H4 (cell line): Measurements from ENCODE around the gene CCDC33. TPM values are rescaled to one million over a fixed set of nuclear protein-coding genes. Genes with fewer than 3 reads are reported as not detected.
"Not testable (repeated sequence)": the region's sequence is repeated elsewhere in the genome, so short reads cannot be mapped to it uniquely, and the experiment has no call there.

Experiments used
- DNase-seq: peaks from one replicate; pipeline ENCODE4 v3.0.0-alpha.2; 2015; ENCODE audit warnings: low spot score
- total RNA-seq: library from RNA; depleted of rRNA; stranded (reverse); fragments of >200 nt; shearing (Covaris generic); gene quantifications from 2 replicates; pipeline ENCODE4 v1.2.3, GENCODE V29; 2014

The CCDC33 gene
- total RNA-seq, 1 experiment from 2014 or later = 2.0 TPM

GRCh38 chr15:74333093-74333492, 97.0 kb downstream of the CCDC33 start:
- DNase-seq = no peak

DNA sequence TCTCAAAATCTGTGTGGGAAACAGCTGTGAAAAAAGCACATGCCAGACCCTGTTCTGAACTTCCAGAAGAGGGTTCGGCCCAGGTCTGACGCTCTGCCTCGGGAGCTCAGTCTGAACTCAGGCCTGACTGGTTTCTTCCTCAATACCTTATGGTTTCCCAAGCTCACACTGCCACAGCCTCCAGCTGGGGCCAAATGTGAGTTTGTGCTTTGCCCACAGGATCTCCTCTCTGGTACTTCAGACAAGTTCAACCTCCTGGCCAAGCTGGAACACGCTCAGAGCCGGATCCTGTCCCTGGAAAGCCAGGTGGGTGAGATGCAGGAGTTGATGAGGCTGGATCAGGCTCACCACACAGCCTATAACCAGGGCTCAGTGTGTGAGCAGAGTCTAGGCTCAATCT, 97.5 kb downstream of the CCDC33 start:
- DNase-seq = no peak

- DNase-seq = no peak
Observed at GRCh38 chr15:74334127-74334526, 98.0 kb downstream of the CCDC33 start.

DNA sequence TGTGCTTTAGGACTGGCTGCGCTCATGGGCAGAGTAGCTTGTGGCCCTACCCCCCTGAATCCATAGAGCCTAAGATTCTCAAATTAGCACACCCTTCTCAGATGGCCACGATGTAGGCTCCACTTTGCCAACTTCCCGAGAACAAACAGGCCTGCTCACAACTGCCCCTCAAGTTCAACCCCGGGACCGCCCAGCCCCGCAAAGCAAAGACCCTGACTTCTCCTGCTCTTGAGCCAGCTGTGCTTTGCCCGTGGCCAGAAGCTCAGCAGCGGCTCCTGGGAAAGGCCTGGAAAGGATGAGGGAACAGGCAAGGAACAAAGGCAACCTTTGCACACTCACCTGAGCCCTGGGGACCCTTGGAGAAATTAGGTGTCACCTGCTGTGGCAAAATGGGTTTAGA, 99.3 kb downstream of the CCDC33 start:
- DNase-seq = no peak

DNA sequence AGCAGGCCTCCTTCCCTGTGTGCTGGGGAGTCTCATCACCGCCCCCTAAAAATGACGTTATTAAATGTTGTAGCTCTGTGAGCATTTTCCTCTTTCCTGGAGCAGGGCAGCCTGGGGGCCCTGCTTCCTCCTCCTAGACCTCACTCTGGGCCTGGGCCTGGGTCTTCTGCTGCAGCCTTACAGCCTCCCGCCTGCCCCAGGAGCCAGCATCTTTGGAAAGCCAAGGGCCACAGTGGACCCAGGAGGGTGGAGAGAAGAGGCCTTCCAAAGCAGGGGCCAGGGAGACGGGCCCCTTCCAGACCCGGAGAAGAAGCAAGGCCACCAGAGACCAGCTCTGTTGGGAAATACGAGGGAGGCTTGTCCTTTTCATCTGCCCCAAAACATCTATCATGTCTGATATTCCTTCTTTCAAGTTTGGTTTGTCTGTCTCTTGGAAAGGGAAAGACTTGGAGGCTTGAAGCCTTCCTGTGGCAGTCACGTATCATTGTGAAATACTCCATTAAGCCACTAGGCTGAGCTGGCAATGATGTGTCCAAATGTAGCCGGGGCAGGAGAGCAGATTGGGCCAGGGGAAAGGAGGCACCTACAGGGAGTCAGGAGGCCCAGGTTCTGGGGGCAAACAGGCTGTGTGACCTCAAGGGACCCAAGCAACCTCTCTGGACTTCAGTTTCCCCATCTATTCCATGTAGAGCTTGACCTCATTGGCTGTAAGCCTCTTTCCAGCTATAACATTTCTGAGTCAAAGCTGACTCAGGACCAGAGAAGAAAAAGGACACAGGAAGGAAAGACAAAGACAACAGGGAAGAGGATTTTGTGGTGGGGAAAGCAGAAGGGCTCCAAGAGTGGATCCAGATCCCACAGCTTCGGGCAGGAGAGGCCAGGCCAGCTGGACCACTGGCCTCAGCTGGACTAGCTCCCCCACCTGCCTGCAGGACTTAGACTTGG, 100.2 kb downstream of the CCDC33 start:
- no peak for DNase-seq

GRCh38 chr15:74337146-74337545, 101.0 kb downstream of the CCDC33 start:
- DNase-seq = no peak

DNA sequence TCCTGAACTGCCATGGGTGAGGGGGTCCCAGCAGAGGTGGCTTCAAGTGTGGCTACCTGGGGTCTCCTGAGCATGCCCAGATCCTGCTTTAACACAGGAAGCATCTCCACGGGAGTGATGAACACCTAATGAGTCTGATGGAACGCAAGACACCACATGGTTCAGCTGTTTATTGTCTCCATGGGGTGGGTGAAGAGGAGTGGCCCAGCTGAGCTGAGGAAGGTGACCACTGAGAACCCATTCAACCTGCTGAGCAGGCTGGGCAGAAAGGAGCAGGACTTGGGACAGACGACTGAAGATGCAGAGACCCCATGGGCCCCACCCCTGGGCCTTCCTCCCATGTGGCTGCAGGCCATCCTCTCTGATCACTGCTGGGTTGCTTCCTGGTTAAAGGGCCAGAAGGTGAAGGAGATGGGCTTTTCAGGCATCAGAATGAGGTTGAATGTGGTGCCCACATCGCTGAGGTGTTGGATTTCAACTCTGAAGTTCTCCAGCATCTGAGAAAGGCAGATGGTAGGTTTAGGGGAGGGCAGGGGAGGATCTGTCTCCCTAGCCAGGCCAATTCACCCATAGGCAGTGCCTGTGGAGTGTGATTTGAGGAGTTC, 101.6 kb downstream of the CCDC33 start:
- DNase-seq = no peak

DNA sequence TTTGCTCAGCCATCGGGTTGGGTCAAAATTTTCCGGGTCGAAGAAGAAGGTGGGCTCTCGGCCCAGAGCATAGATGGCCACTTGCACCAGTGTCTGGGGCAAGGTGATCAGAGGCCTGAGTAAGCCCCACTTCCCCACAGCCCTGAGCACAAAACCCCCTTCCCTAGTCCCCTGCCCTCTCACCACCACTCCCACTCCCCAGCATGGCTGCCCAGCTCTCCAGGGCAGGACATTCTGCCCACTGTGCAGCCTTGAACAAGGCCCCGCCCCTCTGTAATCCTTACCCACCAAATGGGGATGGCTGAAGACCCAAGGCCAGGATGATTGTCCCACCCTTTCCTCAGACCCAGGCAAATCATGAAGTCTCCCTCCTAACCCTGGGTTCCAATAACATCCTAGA, 102.5 kb downstream of the CCDC33 start:
- no peak for DNase-seq

DNA sequence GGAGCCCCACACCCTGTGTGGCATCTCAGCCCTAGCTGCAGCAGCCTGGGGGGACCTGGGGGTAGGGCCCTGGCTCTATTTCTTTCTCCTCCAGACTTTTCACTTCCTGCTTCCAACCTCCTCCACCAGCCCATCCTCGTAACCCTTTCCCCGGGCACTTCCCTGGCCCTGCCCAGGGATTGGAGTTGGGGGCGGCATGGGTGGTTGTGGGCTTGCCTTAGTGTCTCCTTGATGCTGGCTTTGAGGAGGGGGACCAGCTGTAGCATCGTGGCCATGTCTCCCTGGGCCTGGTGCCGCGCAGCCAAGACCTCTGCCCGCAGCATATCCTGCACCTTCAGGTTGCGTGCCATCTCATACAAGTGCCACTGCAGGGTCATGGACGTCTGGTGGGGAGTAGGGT, 103.2 kb downstream of the CCDC33 start:
- DNase-seq = no peak

- no peak for DNase-seq
Observed at GRCh38 chr15:74340150-74340549, 104.0 kb downstream of the CCDC33 start.

- DNase-seq = no peak
Observed at GRCh38 chr15:74343127-74343796, 107.1 kb downstream of the CCDC33 start.

GRCh38 chr15:74343797-74344127, 107.6 kb downstream of the CCDC33 start:
- DNase-seq = no peak

- no peak for DNase-seq
Observed at GRCh38 chr15:74345051-74345450, 108.9 kb downstream of the CCDC33 start.

- no peak for DNase-seq
Observed at GRCh38 chr15:74347757-74348250, 111.7 kb downstream of the CCDC33 start.

GRCh38 chr15:74349241-74349778, 113.2 kb downstream of the CCDC33 start:
- DNase-seq = no peak

DNA sequence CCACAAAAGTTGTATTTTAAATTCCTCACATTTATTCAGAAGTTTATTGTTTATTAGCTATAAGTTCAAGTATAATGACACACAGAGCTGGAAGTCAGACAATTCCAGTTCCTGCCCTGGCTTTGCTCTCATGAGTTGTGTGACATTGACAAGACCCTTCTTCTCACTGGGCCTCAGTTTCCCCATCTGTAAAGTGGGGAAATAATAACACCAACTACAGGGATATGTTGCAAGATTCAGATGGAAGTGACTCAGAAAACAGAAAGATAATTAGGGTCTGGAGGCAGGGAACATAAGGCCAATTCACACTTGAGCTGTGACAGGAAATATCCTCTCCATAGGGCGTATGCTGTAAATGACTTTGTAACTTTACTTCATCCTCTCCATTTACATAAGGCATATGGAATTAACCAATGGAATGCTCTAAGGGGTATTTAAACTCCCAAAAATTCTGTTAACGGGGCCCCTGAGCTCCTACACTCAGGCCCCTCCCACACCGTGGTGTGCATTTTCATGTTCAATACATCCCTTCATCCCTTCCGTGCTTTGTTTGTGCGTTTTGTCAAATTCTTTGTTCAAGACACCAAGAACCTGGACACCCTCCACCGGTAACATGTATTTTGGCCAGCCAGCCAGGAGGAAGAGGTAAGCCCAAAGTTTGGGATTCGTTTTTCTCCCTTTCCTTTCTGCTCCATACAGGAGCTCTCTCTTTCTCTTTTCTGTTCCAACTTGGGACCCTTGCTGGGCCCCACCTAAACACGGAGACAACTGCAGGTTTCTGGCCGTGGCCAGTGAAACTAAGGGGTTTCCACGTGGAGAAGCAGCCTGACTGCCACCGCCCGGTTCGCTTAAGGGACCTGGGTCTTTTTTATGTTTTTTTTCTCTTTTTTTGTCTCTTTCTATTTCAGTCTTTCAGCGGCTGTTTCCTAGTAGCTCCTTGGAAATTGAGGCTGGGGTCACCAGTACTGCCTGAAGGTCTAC, 114.5 kb downstream of the CCDC33 start:
- no peak for DNase-seq

DNA sequence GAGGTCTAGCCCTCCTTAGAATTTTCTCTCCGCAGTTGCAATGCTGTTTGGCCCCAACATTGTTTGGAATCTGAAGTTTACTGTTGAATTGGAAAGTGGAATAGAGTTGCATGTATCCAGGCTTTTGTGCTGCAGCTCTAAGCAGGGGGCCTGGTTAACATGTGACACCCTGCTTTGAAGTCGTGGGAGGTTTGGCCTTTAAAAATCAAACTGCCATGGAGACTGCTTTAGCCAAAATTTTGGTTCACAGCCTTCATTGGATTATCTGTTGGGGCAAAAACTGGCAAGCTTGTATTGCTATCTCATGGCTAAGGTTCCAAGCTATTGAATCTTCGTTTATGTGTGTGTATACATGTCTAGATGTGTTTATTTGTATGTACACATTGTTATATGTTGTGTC, 115.5 kb downstream of the CCDC33 start:
- DNase-seq = no peak

DNA sequence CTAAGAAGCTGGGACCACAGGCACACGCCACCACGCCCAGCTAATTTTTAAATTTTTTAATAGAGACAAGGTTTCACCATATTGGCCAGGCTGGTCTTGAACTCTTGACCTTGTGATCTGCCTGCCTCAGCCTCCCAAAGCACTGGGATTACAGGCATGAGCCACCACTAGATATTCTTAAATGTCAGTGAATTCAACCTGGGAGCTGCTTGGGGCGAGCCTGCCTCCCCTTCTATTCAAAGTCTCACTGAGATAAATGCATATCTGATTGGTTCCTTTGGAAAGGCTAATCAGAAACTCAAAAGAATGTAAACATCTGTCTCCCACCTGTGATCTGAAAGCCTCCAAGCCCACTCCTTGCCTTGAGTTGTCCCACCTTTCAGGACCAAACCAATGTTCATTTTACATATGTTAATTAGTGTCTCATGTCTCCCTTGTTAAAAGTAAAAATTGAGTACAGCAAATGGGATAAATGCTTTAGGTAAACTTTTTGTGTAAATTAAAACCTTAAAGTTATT, 116.3 kb downstream of the CCDC33 start:
- DNase-seq = no peak

DNA sequence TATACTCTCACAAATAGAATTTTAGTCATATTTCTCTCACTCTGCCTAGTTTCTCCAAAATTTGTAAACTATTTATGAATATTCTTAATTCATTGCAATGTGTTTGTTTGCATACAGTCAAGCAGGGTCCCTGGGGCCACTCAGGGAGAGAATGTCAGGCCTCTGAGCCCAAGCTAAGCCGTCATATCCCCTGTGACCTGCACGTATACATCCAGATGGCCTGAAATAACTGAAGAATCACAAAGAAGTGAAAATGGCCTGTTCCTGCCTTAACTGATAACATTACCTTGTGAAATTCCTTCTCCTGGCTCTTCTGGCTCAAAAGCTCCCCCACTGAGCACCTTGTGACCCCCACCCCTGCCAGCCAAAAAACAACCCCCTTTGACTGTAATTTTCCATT, 117.9 kb downstream of the CCDC33 start:
- DNase-seq = not testable (repeated sequence)

DNA sequence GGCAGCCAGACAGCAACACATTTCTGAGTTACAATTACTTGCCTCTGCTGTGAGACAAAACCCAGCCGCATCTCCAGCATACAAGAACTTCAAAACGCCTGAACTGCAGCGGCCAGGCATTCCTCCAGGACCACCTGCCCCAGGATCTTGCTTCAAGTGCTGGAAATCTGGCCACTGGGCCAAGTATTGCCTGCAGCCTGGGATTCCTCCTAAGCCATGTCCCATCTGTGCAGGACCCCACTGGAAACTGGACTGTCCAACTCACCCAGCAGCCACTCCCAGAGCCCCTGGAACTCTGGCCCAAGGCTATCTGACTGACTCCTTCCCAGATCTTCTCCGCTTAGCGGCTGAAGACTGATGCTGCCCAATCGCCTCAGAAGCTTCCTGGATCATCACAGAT, 119.9 kb downstream of the CCDC33 start:
- not testable (repeated sequence) for DNase-seq

GRCh38 chr15:74357514-74357913, 121.4 kb downstream of the CCDC33 start:
- DNase-seq = not testable (repeated sequence)
